Cardiac muscle cell (in vitro differentiated cells and primary cell): ENCODE measurements around the gene SLC24A4. TPM values are rescaled to one million over a fixed set of nuclear protein-coding genes. Genes with fewer than 3 reads are reported as not detected.

Experiments used
- DNase-seq, 2 donors: peaks; one replicate each; pipeline versions ENCODE4 v3.0.0 to v3.0.0-alpha.2; 2010 to 2017; ENCODE audit warnings: low read depth in 1 of 2, low spot score in 1 of 2
- H3K27ac ChIP-seq: fragments of 200-600 bp; sonication (generic); 2 replicates; pipeline ENCODE4 v1.5.1; 2016
- H3K27me3 ChIP-seq: fragments of 200-600 bp; sonication (generic); 2 replicates; pipeline ENCODE4 v1.6.0; 2016; ENCODE audit warnings: control low read depth
- H3K36me3 ChIP-seq: fragments of 200-600 bp; sonication (generic); 2 replicates; pipeline ENCODE4 v1.5.1; 2016; ENCODE audit warnings: control low read depth
- H3K4me1 ChIP-seq: fragments of 200-600 bp; sonication (generic); 2 replicates; pipeline ENCODE4 v1.8.1; 2017; ENCODE audit warnings: low read depth, mild to moderate bottlenecking, mixed run types
- H3K4me3 ChIP-seq: fragments of 200-600 bp; sonication (generic); 2 replicates; pipeline ENCODE4 v1.5.1; 2016; ENCODE audit warnings: mild to moderate bottlenecking
- H3K9me3 ChIP-seq: fragments of 200-600 bp; sonication (generic); 2 replicates; pipeline ENCODE4 v1.5.1; 2017; ENCODE audit warnings: low read depth, mild to moderate bottlenecking, control low read depth
- polyA plus RNA-seq: library from polyadenylated mRNA; unstranded; fragments of >200 nt; fragmentation: Nextera tagmentation; extraction: Ambion mirVana; gene quantifications from 2 replicates; pipeline ENCODE4 v1.2.1, GENCODE V29; 2016
- total RNA-seq: library from RNA; depleted of rRNA; stranded (reverse); fragments of >200 nt; gene quantifications from 2 replicates; pipeline ENCODE4 v1.2.3, GENCODE V29; 2016
- TF ChIP-seq, protein P1 (sequence below): IDR thresholded peaks from 2 replicates; pipeline ENCODE4 v1.5.1; 2012; ENCODE audit warnings: low read depth, mild to moderate bottlenecking, low read length

The SLC24A4 gene
- total and polyA plus RNA-seq, 2 experiments from 2014 or later = 0.07 to 0.09 TPM

DNA sequence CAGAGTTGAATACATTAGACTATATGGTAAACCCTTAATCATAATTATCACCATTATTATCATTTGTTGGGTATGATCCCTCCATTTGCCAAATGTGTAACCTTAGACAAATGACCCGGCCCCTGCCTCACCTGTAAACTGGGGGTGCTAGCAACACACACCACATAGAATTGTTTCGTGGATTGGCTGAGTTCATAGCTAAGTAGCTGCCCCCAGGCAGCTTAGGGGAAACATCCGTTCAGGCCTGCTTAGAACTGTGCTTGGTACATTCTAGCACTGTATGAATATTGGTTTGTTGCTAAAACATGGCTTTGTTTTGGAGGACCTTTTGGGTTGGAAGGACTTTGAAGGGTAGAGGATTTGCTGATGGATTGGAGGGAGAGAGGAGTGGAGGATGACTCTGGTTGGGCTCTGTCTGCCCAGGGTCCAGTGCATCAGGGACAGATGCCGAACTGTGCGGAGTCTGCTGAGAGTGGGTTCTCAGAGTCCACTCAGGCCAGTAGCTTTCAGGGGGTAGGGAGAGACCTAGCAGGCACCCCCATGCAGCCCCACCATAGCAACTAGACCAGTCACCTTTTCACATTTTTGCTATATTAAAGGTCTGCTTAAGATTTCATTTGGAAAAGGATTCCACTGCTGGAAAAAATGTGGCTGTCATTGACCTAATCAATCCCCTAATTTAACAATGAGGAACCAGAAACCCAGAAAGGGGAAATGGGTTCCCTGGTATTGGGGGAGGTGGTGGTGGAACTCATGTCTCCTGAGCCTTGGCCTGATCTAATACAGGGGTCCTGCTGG, 192.8 kb downstream of the SLC24A4 start:
- Histone ChIP-seq H3K27me3 (peaks cover 46% of the 10 kb centered on the region), H3K4me3 (no peak overlapping the region), H3K27ac (no peak overlapping the region), H3K4me1 (no peaks in the 10 kb centered on the region), H3K9me3 (no peaks in the 10 kb centered on the region), H3K36me3 (no peaks in the 10 kb centered on the region)
- TF ChIP-seq, protein P1, sequence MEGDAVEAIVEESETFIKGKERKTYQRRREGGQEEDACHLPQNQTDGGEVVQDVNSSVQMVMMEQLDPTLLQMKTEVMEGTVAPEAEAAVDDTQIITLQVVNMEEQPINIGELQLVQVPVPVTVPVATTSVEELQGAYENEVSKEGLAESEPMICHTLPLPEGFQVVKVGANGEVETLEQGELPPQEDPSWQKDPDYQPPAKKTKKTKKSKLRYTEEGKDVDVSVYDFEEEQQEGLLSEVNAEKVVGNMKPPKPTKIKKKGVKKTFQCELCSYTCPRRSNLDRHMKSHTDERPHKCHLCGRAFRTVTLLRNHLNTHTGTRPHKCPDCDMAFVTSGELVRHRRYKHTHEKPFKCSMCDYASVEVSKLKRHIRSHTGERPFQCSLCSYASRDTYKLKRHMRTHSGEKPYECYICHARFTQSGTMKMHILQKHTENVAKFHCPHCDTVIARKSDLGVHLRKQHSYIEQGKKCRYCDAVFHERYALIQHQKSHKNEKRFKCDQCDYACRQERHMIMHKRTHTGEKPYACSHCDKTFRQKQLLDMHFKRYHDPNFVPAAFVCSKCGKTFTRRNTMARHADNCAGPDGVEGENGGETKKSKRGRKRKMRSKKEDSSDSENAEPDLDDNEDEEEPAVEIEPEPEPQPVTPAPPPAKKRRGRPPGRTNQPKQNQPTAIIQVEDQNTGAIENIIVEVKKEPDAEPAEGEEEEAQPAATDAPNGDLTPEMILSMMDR = no peak
- no peak for DNase-seq

DNA sequence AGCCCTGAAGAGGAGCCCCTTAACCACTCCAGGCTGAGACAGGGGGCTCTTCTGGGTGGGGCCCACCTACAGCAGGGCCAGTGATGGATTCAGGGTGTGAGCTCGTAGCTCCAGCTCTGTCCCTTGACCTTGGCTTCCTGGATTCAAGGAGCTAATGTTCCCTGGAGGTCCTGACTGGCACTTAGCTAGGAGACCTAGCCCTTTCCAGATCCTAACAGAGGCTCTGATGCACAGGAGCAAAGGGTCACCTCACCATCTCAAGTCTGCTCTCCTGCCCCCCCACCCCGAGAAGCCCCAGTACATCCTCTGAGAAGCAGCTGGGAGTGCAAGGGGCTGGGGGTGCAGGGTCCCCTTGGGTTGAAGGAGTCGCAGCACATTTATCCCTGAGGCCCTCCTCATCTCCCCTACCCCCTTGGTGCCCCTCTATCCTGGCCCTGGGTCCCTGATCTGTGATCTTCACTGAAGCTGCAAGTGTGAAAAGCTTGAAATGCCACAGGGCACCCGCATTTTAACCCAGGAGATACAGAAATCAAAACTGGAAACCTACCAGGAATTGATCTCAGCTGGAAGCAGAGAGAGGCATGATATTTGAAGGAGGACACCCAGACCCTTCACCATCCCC, 193.5 kb downstream of the SLC24A4 start:
- Histone ChIP-seq H3K4me3 (no peak overlapping the region), H3K36me3 (no peaks in the 10 kb centered on the region), H3K27ac (no peak overlapping the region), H3K27me3 (peaks cover 46% of the 10 kb centered on the region), H3K4me1 (no peaks in the 10 kb centered on the region), H3K9me3 (no peaks in the 10 kb centered on the region)
- TF ChIP-seq, protein P1 = no peak
- no peak for DNase-seq

DNA sequence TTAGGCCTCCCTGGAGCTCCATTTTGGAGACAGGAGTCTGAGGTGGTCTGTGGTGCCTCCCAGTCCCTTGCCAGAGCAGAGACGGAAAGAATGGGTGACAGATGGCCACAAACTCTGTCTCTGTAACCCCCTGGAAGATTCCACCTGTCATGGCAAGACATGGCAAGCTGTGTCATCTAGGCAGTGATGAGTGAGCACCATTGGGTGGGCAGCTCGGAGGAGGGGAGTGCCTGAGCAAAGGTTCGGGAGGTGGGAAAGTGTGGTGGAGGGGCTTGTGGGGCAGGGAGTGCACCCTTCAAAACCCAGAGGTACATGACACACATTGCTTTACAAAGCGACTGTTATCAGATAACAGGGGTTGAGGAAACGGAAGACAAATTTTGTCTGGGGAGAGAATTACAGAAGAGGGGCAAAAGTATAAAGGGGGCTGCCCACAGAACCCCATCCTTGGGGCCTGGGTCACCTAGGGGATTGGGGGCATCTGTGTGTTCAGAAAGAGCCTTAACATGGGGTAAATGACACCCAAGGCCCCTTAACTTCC, 194.1 kb downstream of the SLC24A4 start:
- H3K36me3 ChIP-seq = no peaks in the 10 kb centered on the region
- peaks cover 46% of the 10 kb centered on the region for H3K27me3 ChIP-seq
- no peaks in the 10 kb centered on the region for H3K9me3 ChIP-seq
- H3K27ac ChIP-seq = no peak overlapping the region
- H3K4me1 ChIP-seq = no peaks in the 10 kb centered on the region
- TF ChIP-seq, protein P1 = no peak
- no peak for DNase-seq
- no peak overlapping the region for H3K4me3 ChIP-seq

DNA sequence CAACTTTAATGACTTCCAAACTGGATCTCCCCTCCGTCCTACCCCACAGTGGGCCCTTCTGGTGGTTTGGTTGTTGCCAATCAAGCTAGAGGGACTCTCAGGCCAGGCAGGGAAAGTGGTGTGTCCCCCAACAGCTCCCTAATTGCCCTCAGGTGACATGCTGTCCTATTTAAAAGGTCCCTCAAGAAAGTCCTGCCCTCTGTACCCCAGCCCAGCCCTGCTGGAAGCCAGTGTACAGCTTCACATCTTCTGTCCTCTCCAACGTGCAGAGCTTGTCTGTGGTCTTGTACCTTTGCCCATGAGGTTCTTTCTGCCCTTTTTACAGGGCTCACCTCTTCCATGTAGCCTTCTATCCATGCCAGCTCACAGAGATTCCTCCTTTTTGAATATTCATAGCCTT, 194.8 kb downstream of the SLC24A4 start:
- Histone ChIP-seq H3K9me3 (no peaks in the 10 kb centered on the region), H3K27me3 (peaks cover 41% of the 10 kb centered on the region), H3K4me3 (no peak overlapping the region), H3K36me3 (no peaks in the 10 kb centered on the region), H3K4me1 (no peaks in the 10 kb centered on the region), H3K27ac (no peak overlapping the region)
- TF ChIP-seq, protein P1 = no peak
- DNase-seq = no peak

DNA sequence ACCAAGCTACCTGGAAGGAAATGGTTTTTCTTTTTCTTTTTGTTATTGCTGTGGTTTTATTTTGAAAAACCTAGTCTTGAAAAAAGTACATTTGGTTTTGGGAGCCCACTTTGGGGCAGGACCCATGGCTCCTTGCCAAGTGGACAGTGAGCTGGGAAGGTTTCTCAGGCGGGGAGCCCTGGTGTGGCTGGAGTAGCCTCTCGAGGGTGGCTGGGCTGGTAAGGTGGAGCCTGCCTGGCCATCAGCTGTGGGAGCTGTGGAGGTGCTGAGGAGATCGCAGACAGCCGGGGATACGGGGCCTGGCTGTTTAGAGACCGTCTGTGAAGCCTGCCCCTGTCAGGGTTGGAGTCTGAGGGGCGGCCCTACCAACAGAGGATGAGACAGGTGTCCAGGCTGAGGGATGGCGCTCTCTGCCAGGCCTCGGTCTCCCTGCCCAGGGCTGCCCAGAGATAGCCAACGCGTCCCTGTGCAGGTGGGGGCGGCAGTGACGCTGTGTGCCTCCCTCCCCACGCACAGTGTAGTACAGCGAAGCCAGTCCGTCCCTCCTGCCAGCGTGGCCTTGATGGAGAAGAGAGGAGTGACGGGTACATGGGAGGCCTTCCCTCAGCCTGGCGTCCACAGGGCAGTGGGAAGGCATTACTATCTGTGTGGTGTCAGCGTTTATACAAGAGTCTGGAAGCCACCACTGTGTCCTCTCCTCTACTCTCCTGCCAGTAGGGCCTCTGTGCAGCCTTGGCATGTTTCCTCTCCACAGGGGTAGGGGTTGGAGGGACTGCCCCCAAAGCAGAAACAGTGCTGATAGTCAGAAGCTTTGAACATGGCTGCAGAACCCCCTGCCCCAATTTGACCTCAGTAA, 196.5 kb downstream of the SLC24A4 start:
- no peak for DNase-seq
- Histone ChIP-seq H3K4me3 (no peak overlapping the region), H3K4me1 (no peaks in the 10 kb centered on the region)

More for the DNA sequence above, 196.5 kb downstream of the SLC24A4 start:
- peaks cover 27% of the 10 kb centered on the region for H3K27me3 ChIP-seq
- H3K9me3 ChIP-seq = no peaks in the 10 kb centered on the region
- H3K27ac ChIP-seq = no peak overlapping the region
- TF ChIP-seq, protein P1 = no peak
- no peaks in the 10 kb centered on the region for H3K36me3 ChIP-seq
